Muscle of arm (tissue), 14 donors: ENCODE measurements around the gene FAM43A. TPM values are rescaled to one million over a fixed set of nuclear protein-coding genes. Genes with fewer than 3 reads are reported as not detected.

ENCODE experiments used
- DNase-seq: peaks from one replicate; pipeline ENCODE4 v3.0.0-alpha.2; 2013
- long read RNA-seq, 11 donors: transcript quantifications; one replicate each; lab custom pipeline, GENCODE V29; 2026
- polyA plus RNA-seq, 12 donors: library from polyadenylated mRNA; unstranded; fragments of 120-200 nt; gene quantifications; one replicate each; pipeline ENCODE4 v1.2.1, GENCODE V29; 2013; ENCODE audit not compliant: insufficient read length in 12 of 12

The FAM43A gene
- polyA plus RNA-seq: 10 to 100 TPM in 11 of 12 donors, not detected in 1; 11.9 to 28.1 (median 16.7) TPM
- long read RNA-seq, donor 1, transcript FAM43A-201 (1 exons, 2,494 nt): major isoform, 11 of 11 reads
- long read RNA-seq, donor 1, partial matches to known transcripts: 0 of 11 reads
- long read RNA-seq, donor 1, other reads (novel, unspliced or antisense): 0 of 11 reads
- long read RNA-seq, donor 2, transcript FAM43A-201 (1 exons, 2,494 nt): major isoform, 23 of 23 reads
- long read RNA-seq, donor 2, partial matches to known transcripts: 0 of 23 reads
- long read RNA-seq, donor 2, other reads (novel, unspliced or antisense): 0 of 23 reads
- long read RNA-seq, donor 3, transcript FAM43A-201 (1 exons, 2,494 nt): major isoform, 11 of 11 reads
- long read RNA-seq, donor 3, partial matches to known transcripts: 0 of 11 reads
- long read RNA-seq, donor 3, other reads (novel, unspliced or antisense): 0 of 11 reads
- long read RNA-seq, donor 4, transcript FAM43A-201 (1 exons, 2,494 nt): major isoform, 12 of 12 reads
- long read RNA-seq, donor 4, partial matches to known transcripts: 0 of 12 reads
- long read RNA-seq, donor 4, other reads (novel, unspliced or antisense): 0 of 12 reads
- long read RNA-seq, donor 5, transcript FAM43A-201 (1 exons, 2,494 nt): major isoform, 27 of 27 reads
- long read RNA-seq, donor 5, partial matches to known transcripts: 0 of 27 reads
- long read RNA-seq, donor 5, other reads (novel, unspliced or antisense): 0 of 27 reads
- long read RNA-seq, donor 6, transcript FAM43A-201 (1 exons, 2,494 nt): major isoform, 14 of 14 reads
- long read RNA-seq, donor 6, partial matches to known transcripts: 0 of 14 reads
- long read RNA-seq, donor 6, other reads (novel, unspliced or antisense): 0 of 14 reads
- long read RNA-seq, donor 7, transcript FAM43A-201 (1 exons, 2,494 nt): major isoform, 12 of 12 reads
- long read RNA-seq, donor 7, partial matches to known transcripts: 0 of 12 reads
- long read RNA-seq, donor 7, other reads (novel, unspliced or antisense): 0 of 12 reads
- long read RNA-seq, donor 8, transcript FAM43A-201 (1 exons, 2,494 nt): major isoform, 21 of 21 reads
- long read RNA-seq, donor 8, partial matches to known transcripts: 0 of 21 reads
- long read RNA-seq, donor 8, other reads (novel, unspliced or antisense): 0 of 21 reads
- long read RNA-seq, donor 9, transcript FAM43A-201 (1 exons, 2,494 nt): major isoform, 19 of 19 reads
- long read RNA-seq, donor 9, partial matches to known transcripts: 0 of 19 reads
- long read RNA-seq, donor 9, other reads (novel, unspliced or antisense): 0 of 19 reads
- long read RNA-seq, donor 10, transcript FAM43A-201 (1 exons, 2,494 nt): major isoform, 25 of 25 reads
- long read RNA-seq, donor 10, partial matches to known transcripts: 0 of 25 reads
- long read RNA-seq, donor 10, other reads (novel, unspliced or antisense): 0 of 25 reads
- long read RNA-seq, donor 11, transcript FAM43A-201 (1 exons, 2,494 nt): major isoform, 21 of 21 reads
- long read RNA-seq, donor 11, partial matches to known transcripts: 0 of 21 reads
- long read RNA-seq, donor 11, other reads (novel, unspliced or antisense): 0 of 21 reads

DNA sequence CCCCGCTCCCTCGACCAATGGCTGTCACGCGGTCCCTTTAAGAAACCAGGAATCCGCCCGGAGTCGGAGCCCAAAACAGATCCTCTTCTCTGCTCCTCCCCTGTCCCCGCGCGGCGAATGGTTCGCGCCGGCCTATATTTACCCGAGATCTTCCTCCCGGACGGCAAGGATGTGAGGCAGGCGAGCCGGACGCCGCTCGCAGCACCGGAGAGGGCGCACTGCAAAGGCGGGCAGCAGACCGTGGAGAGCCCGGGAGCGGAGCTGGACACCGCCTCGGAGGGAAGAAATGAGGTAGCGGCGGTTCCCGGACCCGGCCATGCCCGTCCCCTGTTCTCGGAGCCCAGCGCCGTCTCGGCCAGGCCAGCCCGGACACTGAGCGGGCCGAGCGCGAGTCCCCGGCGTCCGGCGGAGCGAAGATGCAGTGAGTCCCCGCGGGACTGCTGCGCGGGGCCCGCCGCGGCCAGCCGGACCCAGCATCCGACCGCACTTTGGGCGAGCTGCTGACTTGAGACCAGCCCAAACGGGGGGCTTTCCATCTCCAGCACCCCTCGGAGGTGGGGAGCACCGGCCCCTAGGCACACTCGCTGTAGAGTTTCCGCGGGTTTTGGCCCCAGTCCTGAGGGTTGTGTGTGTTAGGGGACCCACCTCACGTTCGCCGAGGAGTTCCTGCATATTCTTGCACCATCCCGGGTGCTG, at the start of gene FAM43A:
Gene FAM43A, plus strand, starts transcription at position 166 of the 696 bp plus-strand sequence. CDS start 944 bp downstream, outside the sequence.
- DNase-seq: peak; percentile 96

DNA sequence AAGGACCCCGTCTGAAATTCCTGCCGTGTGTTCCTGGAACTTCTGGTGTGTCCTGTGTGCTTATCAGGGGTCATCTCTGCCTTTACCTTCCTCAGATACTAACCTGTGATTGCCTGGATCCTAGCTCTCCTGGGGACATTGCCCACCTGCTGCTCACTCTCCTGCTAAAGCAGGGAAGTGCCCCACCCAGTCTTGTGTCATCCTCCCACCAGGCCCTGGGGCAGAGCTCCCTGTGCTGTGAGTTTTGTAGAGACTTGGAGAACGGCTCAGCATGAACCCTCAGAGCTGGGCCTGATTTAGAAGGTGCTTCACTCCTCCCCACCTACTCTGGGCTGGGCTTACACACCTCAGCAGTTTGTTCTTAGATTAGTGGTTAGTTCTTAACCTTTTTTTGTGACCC, 48.6 kb upstream of the FAM43A start:
- no peak for DNase-seq

DNA sequence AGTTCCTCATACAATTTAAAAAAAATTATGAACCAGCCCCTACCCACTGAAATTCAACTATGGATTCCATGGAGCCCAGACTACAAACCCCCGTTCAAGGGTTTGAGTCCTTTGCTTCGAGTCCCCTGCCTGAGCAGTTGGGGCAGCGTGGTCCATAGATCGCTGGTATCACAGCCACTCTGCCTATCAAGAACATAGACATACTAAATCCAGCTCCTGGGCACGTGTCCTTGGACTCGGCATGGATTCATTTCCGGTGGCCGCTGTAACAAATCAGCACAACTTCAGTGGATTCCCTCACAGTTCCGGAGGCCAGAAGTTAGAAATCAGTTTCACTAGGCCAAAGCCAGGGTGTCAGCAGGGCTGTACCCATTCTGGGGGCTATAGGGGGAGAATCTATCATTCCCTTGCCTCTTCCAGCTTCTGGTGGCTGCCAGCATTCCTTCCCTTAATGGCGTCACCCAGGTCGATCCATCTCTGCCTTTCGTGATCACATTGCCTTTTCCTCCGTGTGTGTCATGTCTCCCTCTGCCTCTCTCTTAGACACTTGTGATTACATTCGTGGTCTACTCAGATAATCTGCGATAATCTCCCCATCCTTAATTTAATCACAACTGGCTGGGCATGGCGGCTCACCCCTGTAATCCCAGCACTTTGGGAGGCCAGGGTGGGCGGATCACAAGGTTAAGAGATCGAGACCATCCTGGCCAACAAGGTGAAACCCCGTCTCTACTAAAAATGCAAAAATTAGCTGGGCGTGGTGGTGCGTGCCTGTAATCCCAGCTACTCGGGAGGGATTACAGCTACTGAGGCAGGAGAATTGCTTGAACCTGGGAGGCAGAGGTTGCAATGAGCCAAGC, 47.9 kb upstream of the FAM43A start:
- DNase-seq: no peak

GRCh38 chr3:194638991-194639605, 46.6 kb upstream of the FAM43A start:
- no peak for DNase-seq

- DNase-seq: no peak
These were observed 44.9 kb upstream of the FAM43A start for GRCh38 chr3:194640829-194641228.

DNA sequence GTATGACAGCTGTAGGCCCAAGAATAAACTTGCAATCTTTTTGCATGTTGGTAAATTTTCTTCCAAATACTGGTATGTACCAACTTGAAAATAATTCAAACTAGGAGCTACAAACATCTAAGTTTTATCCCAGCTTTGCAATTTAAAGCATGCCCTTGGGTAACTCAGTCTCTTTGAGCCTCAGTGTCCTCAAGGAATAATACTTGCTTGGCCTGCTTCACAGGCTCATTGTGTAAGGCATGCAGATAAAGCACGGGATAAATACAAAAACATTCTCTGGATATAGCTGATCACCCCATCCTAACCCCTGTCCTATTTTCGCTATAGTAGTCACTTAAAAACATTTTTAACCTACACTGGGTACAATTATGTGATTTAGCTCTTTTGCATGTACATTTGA, 42.9 kb upstream of the FAM43A start:
- no peak for DNase-seq

GRCh38 chr3:194647747-194648146, 37.9 kb upstream of the FAM43A start:
- no peak for DNase-seq

DNA sequence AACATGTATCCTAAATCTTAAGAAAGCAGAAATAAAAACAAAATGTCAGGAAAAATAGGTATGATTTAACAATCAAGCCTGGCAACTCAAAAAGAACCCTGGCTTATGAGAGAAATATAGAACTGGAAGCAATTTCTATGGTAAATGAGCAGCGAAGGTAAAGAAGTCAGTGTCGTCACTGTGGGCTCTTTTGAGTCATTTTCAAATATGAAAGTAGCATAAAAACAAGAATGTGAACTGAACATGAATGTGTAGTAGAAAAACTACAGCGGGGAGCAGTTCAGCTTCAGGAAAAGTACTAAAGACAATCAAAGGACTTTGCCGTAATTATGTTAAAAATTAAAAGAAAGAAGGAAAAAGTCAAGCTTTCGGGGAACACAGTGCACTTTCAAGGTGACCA, 31.2 kb upstream of the FAM43A start:
- DNase-seq: no peak

DNA sequence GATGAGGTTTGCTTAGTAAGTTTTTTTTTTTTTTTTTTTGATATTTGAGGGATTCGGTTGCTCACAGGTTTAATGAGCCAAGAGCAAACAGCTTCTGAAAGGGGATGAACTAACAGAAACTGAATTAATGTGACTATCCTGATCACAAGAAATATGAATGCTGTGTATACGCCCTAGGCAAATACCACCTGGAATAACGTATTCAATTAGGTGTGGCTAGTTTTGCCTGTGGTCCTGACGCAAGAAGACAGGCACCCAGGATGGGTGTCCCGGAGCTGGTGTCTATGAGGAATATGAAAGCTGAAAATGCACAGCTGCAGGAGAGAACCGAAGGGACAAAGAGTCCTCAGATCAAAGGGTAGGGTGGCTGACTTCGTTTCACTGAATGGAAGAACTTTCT, 28.2 kb upstream of the FAM43A start:
- DNase-seq: no peak

DNA sequence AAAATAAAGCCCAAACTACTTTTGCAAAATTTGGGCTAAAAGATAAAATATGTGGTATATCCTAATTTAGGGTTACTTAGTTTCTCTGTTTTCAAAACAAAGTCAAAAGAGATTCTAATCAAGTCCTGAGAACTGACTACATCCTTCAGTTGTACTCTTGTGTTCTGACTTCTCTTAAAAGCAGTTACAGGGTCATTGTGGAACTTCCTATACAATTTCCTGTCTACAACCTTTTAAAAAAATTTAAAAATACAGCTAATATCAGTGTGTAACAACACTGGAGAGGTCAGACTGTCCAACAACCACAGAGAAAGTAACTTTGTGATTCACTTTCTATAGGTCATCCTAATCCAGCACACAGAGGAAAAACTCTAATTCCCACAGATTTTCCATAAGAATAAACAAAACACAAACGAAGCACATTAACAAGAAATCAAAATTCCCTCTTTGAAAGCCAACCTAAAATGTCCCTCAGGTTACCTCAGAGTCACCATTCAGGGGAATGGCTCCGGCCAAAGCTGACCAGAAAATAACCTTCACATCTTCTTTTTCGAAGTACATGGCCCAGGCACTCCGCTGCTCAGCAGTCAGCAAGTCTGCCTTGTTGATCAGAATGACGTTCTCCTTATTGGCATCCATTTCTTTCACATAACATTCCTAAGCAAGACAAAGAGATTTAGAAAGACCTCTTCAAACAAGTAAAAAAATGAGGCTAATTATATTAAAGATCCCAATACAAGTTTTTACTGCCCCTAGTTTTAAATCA, 27.0 kb upstream of the FAM43A start:
- DNase-seq: no peak

DNA sequence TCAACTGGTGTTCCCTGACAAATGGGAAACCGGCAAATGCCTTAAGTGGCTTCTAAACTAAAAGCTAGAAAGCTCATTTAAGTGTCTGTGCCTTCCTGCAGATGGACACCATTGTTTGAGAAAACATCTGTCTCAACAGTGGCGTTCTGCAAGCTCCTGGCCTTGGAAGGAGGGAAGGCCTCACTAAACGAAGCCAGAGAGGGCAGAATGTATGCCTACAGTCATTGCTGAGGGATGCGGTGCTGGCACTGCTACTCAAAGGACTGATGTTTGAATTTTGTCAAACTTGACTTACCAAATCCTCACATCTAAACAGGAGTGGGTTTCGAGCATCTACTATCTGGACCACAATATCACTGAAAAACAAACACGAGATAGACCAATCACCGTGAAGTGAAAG, 25.9 kb upstream of the FAM43A start:
- DNase-seq: no peak

DNA sequence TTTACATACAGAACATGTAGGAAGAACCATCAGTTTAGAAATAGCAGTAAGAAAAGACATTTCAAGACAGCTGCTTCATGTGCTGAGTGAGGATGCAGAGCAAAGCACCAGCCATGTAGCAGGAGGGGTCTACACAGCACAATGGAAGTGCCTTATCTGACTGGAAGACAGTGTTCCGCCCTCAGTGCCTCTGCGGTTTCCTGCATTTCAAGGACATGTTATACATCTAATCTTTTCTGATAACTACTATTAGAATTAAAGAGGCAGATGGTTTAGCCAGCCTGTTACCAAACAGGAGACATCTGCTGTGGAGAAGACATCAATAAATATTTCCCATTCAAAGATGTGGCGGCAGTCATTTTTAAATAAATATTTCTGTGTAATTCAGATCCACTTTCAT, 24.3 kb upstream of the FAM43A start:
- no peak for DNase-seq

- no peak for DNase-seq
These were observed 23.7 kb upstream of the FAM43A start for GRCh38 chr3:194661946-194662345.

- DNase-seq: no peak
These were observed 20.8 kb upstream of the FAM43A start for GRCh38 chr3:194664857-194665256.

- DNase-seq: no peak
These were observed 18.3 kb upstream of the FAM43A start for GRCh38 chr3:194667363-194667762.

DNA sequence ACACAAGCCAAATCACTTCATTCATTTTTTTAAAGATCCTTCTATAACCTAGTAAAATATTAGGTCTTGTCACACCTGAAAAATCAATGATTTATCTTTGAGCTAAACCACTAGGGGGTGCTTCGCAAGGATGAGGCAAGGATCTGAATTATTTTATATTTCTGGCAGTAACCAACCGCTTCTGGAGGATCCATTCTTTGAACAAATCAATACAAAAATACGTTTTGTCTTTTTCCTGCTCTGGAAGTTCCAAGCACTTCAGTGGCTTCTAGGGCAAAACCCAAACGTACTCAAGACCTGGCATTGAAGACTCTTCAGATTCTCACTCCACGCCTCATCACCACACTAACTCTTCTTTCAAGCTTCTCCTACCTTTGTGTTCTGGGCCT, 14.2 kb upstream of the FAM43A start:
- no peak for DNase-seq

- peak; percentile 98 for DNase-seq
These were observed 13.5 kb upstream of the FAM43A start, which contains the start of gene LSG1 for GRCh38 chr3:194671900-194672808. Gene LSG1 (minus strand): TSS chr3:194672191. CDS start chr3:194672162, 29 bp downstream.
